CD14-positive monocyte (primary cell): ENCODE results near the gene COL9A2. TPM values are rescaled to one million over a fixed set of nuclear protein-coding genes. Genes with fewer than 3 reads are reported as not detected.
A peak's percentile ranks its signal among the peaks of the same experiment; 100 is the strongest.

Source experiments
- DNase-seq, 3 donors: peaks; one replicate each; pipeline ENCODE4 v3.0.0-alpha.2; 2011 to 2022
- H2AFZ ChIP-seq: 2 replicates; pipeline ENCODE4 v1.6.0; 2012; ENCODE audit warnings: mild to moderate bottlenecking, low read depth, low read length, inconsistent platforms; ENCODE audit not compliant: insufficient read depth, poor library complexity, severe bottlenecking
- H3K27ac ChIP-seq, 2 donors: 1 replicate in 1 of 2; 2 replicates in 1 of 2; pipeline ENCODE4 v1.5.1; 2012 to 2013; ENCODE audit warnings: low read length in 2 of 2, control low read depth in 1 of 2, inconsistent platforms in 1 of 2, low read depth in 1 of 2, mild to moderate bottlenecking in 1 of 2
- H3K27me3 ChIP-seq, 2 donors: one replicate each; pipeline versions ENCODE4 v1.6.0 to v1.6.1; 2011 to 2013; ENCODE audit warnings: low read length in 2 of 2; ENCODE audit not compliant: control insufficient read depth in 2 of 2, insufficient read depth in 2 of 2
- H3K36me3 ChIP-seq, 2 donors: replicated peaks in 1 of 2; 1 replicate in 1 of 2; 2 replicates in 1 of 2; pipeline versions ENCODE4 v1.5.1 to v1.6.1; 2012 to 2013; ENCODE audit warnings: low read length in 2 of 2, control low read depth in 1 of 2, inconsistent platforms in 1 of 2, mild to moderate bottlenecking in 1 of 2; ENCODE audit not compliant: insufficient read depth in 2 of 2, control insufficient read depth in 1 of 2
- H3K4me1 ChIP-seq, 2 donors: 1 replicate in 1 of 2; 2 replicates in 1 of 2; pipeline versions ENCODE4 v1.5.1 to v1.6.1; 2012 to 2013; ENCODE audit warnings: low read length in 2 of 2, control low read depth in 1 of 2, inconsistent platforms in 1 of 2, mild to moderate bottlenecking in 1 of 2, moderate library complexity in 1 of 2; ENCODE audit not compliant: insufficient read depth in 2 of 2, control insufficient read depth in 1 of 2
- H3K4me2 ChIP-seq: replicated peaks from 2 replicates; pipeline ENCODE3; 2012; ENCODE audit warnings: low read length, moderate library complexity, mild to moderate bottlenecking; ENCODE audit not compliant: poor library complexity, severe bottlenecking; ENCODE audit errors: extremely low read depth
- H3K4me3 ChIP-seq, 3 experiments: fragments of 200-600 bp in 1 of 3; sonication (generic) in 1 of 3; replicated peaks in 1 of 3; 1 replicate in 2 of 3; 2 replicates in 1 of 3; pipeline ENCODE4 v1.5.1; 2011 to 2013; ENCODE audit warnings: low read length in 3 of 3, mild to moderate bottlenecking in 3 of 3, control low read depth in 2 of 3, low read depth in 2 of 3, inconsistent platforms in 1 of 3, moderate library complexity in 1 of 3
- H3K79me2 ChIP-seq: 2 replicates; pipeline ENCODE4 v1.6.0; 2012; ENCODE audit warnings: mild to moderate bottlenecking, control low read depth, inconsistent platforms, low read length, moderate library complexity; ENCODE audit not compliant: insufficient read depth
- H3K9ac ChIP-seq: 2 replicates; pipeline ENCODE4 v1.6.0; 2017; ENCODE audit warnings: low read length, mild to moderate bottlenecking; ENCODE audit not compliant: insufficient read depth, poor library complexity, severe bottlenecking
- H3K9me3 ChIP-seq, 2 donors: replicated peaks in 1 of 2; 1 replicate in 1 of 2; 2 replicates in 1 of 2; pipeline versions ENCODE4 v1.5.1 to v1.6.1; 2012 to 2013; ENCODE audit warnings: low read length in 2 of 2, control low read depth in 1 of 2; ENCODE audit not compliant: control insufficient read depth in 1 of 2, insufficient read depth in 1 of 2
- H4K20me1 ChIP-seq: 2 replicates; pipeline ENCODE4 v1.6.0; 2012; ENCODE audit warnings: mild to moderate bottlenecking, low read length, control low read depth, moderate library complexity; ENCODE audit not compliant: insufficient read depth
- H3K27ac Mint-ChIP-seq, 7 donors: one replicate each; pipeline ENCODE4 v1.8.0; 2020; ENCODE audit warnings: mild to moderate bottlenecking in 7 of 7, mixed read lengths in 7 of 7, moderate library complexity in 6 of 7, inconsistent platforms in 2 of 7
- H3K27me3 Mint-ChIP-seq, 3 donors: one replicate each; pipeline ENCODE4 v1.8.0; 2021 to 2022; ENCODE audit warnings: low read depth in 3 of 3, mild to moderate bottlenecking in 3 of 3, mixed read lengths in 3 of 3, moderate library complexity in 3 of 3, inconsistent platforms in 1 of 3
- H3K36me3 Mint-ChIP-seq, 2 donors: one replicate each; pipeline ENCODE4 v1.8.0; 2020; ENCODE audit warnings: mixed read lengths in 2 of 2, inconsistent platforms in 1 of 2, mild to moderate bottlenecking in 1 of 2
- H3K4me1 Mint-ChIP-seq: one replicate; pipeline ENCODE4 v1.8.0; 2020; ENCODE audit warnings: mild to moderate bottlenecking, mixed read lengths
- H3K4me3 Mint-ChIP-seq, 2 donors: one replicate each; pipeline ENCODE4 v1.8.0; 2020; ENCODE audit warnings: mild to moderate bottlenecking in 2 of 2, mixed read lengths in 2 of 2, moderate library complexity in 1 of 2
- H3K9me3 Mint-ChIP-seq, 7 donors: one replicate each; pipeline ENCODE4 v1.8.0; 2020 to 2022; ENCODE audit warnings: mixed read lengths in 7 of 7, mild to moderate bottlenecking in 6 of 7, moderate library complexity in 6 of 7, inconsistent platforms in 2 of 7
- WGBS: methylation state at CpG from one replicate; pipeline ENCODE4 v1.1.5; 2013; ENCODE audit warnings: missing lambda C conversion rate; ENCODE audit not compliant: insufficient coverage; 5-methylcytosine and 5-hydroxymethylcytosine counted together
- intact Hi-C, 2 donors: fragments of 100-400 bp; cut with micrococcal nuclease; formaldehyde crosslinking; loops; one replicate each; pipeline versions ENCODE4 v1.15.0 to v1.15.1; 2023
- polyA plus RNA-seq, 3 donors: library from polyadenylated mRNA; depleted of rRNA in 1 of 3; unstranded in 2 of 3; stranded (reverse) in 1 of 3; fragments of 300-500 nt in 2 of 3; fragments of >200 nt in 1 of 3; fragmentation: Illumina TruSeq in 2 of 3; gene quantifications; 1 replicate in 2 of 3; 2 replicates in 1 of 3; pipeline ENCODE4 v1.2.3, GENCODE V29; 2012 to 2021
- TF ChIP-seq, protein P1 (sequence below): fragments of 200-600 bp; IDR thresholded peaks from one replicate; pipeline ENCODE4 v1.8.0; 2022; ENCODE audit warnings: antibody characterized with exemption, mild to moderate bottlenecking

The COL9A2 gene
- polyA plus RNA-seq, 3 donors, result 2.0 to 24.3 (median 2.6) TPM

DNA sequence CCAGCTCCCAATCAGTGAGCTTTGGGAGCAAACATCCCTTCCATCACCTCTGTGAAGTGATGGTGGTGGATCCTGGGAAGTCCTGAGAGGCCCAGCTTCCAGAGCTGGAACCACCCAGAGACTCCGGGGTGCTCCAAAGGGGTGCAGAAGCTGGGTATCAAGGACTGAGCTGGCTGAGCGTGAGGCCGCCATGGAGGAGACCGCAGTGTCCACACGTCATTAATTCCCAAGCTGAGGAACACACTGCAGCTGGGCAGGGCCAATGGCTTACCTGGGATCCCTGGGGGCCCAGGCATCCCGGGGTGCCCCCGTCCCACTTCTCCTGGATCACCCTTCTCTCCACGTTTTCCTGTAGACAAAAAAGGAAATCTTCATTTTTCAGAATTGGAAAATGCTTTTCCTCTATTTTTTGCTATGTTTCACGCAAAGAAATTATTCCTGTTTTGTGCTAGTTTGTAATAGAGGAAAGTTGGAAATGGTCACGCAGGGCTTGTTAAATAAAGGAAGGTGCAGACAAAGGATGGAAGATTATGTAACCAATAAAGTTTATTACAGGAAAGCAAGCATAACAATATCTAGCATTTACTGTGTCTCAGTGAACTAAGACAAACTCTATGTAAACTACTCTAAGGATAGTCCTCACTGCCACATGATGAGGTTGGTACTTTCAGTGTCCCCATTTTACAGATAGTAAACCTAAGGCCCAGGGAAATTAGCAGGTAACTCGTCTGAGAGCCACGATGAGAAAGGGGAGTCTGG, 15.4 kb downstream of the COL9A2 start:
- no peaks in the 10 kb centered on the region for H3K4me1 Mint-ChIP-seq
- H3K27me3 ChIP-seq, result no peaks in the 10 kb centered on the region
- H3K9me3 Mint-ChIP-seq, result no peaks in the 10 kb centered on the region
- no peaks in the 10 kb centered on the region for H3K79me2 ChIP-seq
- H2AFZ ChIP-seq, result no peak overlapping the region
- H3K4me3 ChIP-seq, result no peak overlapping the region
- TF ChIP-seq, protein P1, sequence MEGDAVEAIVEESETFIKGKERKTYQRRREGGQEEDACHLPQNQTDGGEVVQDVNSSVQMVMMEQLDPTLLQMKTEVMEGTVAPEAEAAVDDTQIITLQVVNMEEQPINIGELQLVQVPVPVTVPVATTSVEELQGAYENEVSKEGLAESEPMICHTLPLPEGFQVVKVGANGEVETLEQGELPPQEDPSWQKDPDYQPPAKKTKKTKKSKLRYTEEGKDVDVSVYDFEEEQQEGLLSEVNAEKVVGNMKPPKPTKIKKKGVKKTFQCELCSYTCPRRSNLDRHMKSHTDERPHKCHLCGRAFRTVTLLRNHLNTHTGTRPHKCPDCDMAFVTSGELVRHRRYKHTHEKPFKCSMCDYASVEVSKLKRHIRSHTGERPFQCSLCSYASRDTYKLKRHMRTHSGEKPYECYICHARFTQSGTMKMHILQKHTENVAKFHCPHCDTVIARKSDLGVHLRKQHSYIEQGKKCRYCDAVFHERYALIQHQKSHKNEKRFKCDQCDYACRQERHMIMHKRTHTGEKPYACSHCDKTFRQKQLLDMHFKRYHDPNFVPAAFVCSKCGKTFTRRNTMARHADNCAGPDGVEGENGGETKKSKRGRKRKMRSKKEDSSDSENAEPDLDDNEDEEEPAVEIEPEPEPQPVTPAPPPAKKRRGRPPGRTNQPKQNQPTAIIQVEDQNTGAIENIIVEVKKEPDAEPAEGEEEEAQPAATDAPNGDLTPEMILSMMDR, result no peak
- no peaks in the 10 kb centered on the region for H3K4me1 ChIP-seq
- no peak overlapping the region for H3K27ac Mint-ChIP-seq
- no peak overlapping the region for H3K4me2 ChIP-seq
- peaks cover 17 to 26% of the 10 kb centered on the region in 2 donors for H3K36me3 ChIP-seq
- peaks cover 23 to 26% of the 10 kb centered on the region in 2 donors for H3K36me3 Mint-ChIP-seq
- H3K27me3 Mint-ChIP-seq, result peaks cover 0 to 3% (median 0%) of the 10 kb centered on the region in 3 donors
- 96% methylated on average over 7 of the region's 12 CpGs for WGBS
- H3K27ac ChIP-seq, result no peak overlapping the region
- intact Hi-C loops, result no loop called here
- no peaks in the 10 kb centered on the region for H4K20me1 ChIP-seq
- H3K9ac ChIP-seq, result no peak overlapping the region
- no peaks in the 10 kb centered on the region for H3K9me3 ChIP-seq
- H3K4me3 Mint-ChIP-seq, result no peak overlapping the region
- no peak for DNase-seq

DNA sequence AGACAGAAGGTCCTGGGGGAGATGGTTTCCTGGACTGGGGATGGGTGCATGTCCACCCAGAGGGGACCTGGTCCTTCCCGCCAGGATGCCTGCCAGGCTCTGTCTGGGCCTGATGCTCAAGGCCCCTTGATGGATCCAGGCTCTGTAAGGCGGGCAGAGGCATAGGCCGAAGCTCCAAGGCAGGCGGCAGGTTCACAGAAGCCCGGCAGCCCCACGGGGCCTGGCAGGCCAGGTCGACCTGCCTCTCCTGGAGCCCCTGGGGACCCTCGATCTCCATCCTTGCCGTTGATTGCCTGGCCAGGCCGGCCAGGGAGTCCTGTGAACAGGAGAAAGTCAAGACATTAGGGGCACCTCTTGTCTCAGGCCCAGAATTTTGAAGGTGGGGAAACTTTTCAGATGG, 16.0 kb downstream of the COL9A2 start:
- Mint-ChIP-seq H3K4me3 (no peak overlapping the region), H3K36me3 (peaks cover 21 to 22% of the 10 kb centered on the region in 2 donors), H3K4me1 (no peaks in the 10 kb centered on the region), H3K27me3 (peaks cover 0 to 3% (median 0%) of the 10 kb centered on the region in 3 donors), H3K9me3 (no peaks in the 10 kb centered on the region), H3K27ac (peak overlapping the region in 1 of 7 donors; percentile 50)
- Histone ChIP-seq H3K9ac (no peak overlapping the region), H3K36me3 (peaks cover 14 to 22% of the 10 kb centered on the region in 2 donors), H3K9me3 (no peaks in the 10 kb centered on the region), H3K4me2 (no peak overlapping the region), H3K27ac (no peak overlapping the region), H3K4me1 (no peaks in the 10 kb centered on the region), H2AFZ (no peak overlapping the region), H3K4me3 (no peak overlapping the region), H3K79me2 (no peaks in the 10 kb centered on the region), H3K27me3 (no peaks in the 10 kb centered on the region), H4K20me1 (no peaks in the 10 kb centered on the region)
- no peak for DNase-seq
- intact Hi-C loops, result no loop called here
- 96% methylated on average over 10 of the region's 10 CpGs for WGBS
- TF ChIP-seq, protein P1, result no peak
